ENCODE results near the gene C1QTNF3. TPM values are rescaled to one million over a fixed set of nuclear protein-coding genes. Genes with fewer than 3 reads are reported as not detected.

C1QTNF3 gene
- total RNA-seq, 2 donors from 2014 or later, result 2.4 to 2.5 TPM

DNA sequence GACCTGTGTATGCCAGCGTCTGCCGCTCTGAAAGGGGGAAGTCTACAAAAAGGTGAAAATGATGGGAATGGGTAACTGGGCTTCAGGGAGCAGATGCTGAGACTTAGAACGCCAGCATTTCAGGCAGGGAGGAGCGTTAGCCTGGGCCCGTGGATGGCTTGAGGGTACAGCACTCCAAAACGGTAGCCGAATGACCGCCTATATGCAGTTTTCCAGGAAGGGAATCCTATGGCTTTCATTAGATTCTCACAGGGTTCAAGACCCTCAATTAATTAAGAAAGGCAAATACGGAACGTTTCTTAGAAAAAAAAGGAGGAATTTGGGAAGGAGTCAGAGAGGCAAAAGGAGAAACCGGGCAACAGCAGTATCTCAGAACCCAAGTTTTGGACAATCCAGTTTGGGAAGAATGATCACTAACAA is 35.8 kb downstream of the C1QTNF3 start:
- ATAC-seq (peak in 1 of 2 donors; percentile 31), DNase-seq (no peak)
- intact Hi-C loops (cut with DNase I), result loop anchor here in 1 of 2 donors (5.0 kb wide), 1 partner anchor 460 kb away; no protein-coding TSS in a partner anchor

DNA sequence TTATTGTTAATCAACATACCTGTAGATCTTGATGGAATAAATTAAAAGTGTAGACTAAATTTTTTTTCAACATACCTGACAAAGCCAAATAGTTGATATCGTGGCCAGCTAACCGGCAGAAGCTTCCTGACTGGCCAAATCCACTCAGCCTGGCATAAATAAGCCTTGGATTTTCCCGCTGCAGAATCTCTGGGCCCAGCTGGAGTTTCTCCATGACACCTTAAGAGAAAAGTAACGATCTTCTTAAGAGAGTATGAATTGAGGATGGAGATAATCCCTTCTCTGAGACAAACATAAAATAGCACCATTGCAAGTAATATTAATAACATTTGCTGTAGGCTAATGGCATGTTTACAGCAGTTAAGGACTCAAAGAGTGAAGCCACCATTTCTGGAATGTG is 37.3 kb downstream of the C1QTNF3 start:
- ATAC-seq (no peak), DNase-seq (no peak)
- intact Hi-C loops (cut with DNase I), result loop anchor here in 1 of 2 donors (5.0 kb wide), 1 partner anchor 462 kb away; no protein-coding TSS in a partner anchor

DNA sequence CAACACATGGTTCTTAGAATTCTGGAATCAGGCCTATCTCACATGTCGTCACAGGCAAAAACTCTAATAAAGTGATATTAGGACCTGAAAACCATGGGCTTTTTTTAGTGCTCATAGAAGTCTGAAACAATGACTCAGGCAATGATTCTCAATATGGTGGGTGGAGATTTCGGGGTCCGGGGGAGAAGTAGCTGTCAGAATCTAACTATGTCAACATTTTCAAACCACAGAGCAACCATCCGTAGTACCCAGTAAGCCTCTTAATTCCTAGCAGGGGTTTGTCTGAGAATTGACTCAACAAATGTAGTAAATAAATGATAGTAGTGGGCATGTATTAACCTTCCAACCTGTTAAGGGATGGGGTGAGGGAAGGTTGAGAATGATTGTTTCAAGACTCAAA is 37.8 kb downstream of the C1QTNF3 start:
- DNase-seq (no peak), ATAC-seq (no peak)
- intact Hi-C loops (cut with DNase I), result loop anchor here in 1 of 2 donors (5.0 kb wide), 1 partner anchor 462 kb away; no protein-coding TSS in a partner anchor

DNA sequence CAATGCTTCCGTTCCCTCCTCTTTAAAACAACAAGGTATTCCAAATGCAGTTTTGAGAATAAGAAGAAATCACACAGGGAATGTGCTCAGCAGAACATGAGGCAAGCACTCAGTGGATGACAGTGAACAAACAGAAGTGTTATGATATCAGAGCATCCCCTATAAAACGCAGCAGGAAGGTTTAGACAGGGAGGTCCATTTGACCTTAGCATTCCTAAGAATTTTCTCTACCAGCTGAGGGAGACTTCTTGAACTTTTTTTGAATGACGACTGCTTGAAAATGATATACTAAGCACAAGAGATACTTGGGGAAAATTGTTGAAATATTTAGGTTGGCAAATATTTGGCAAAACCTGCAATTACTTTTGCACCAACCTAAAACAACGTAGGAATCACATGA is 39.1 kb downstream of the C1QTNF3 start:
- no peak for ATAC-seq
- no peak for DNase-seq
- intact Hi-C loops (cut with DNase I), result no loop called here

GRCh38 chr5:34002629-34003328 is 40.2 kb downstream of the C1QTNF3 start:
- ATAC-seq (peak; percentile 13 to 53), DNase-seq (no peak)
- intact Hi-C loops (cut with DNase I), result no loop called here

DNA sequence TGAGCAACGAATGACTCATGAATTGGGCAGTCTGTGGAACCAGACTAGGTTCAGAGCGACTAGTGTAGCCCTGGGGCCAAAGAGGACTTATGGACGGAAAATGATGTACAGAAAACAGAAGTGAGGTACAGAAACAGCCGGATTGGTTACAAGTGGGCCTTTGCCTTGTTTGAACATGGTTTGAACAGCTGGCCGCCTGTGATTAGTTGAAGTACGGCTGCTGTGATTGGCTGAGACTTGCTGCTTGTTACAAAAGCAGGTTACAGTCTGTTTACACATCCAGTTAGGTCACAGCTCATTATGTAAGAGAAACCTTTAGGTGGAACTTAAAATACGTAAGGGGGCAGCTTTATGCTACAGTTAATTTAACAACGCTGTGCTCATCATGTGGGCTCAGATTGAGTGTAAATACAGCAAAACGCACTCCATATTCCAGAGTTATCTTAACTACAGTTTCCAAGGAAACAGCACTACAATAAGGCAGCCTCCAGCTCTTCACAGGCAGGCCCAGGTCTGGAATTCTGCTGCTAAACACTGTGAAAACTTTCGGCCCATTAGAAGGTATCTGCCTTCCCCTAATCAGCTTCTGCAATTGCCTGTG is 41.7 kb downstream of the C1QTNF3 start:
- intact Hi-C loops (cut with DNase I), result no loop called here
- no peak for DNase-seq
- ATAC-seq, result peak in 1 of 2 donors; percentile 40

- intact Hi-C loops (cut with DNase I), result loop anchor here in 1 of 2 donors (10.0 kb wide), 1 partner anchor 465 kb away; no protein-coding TSS in a partner anchor
Observed at GRCh38 chr5:33999978-34000377, 43.0 kb downstream of the C1QTNF3 start.

DNA sequence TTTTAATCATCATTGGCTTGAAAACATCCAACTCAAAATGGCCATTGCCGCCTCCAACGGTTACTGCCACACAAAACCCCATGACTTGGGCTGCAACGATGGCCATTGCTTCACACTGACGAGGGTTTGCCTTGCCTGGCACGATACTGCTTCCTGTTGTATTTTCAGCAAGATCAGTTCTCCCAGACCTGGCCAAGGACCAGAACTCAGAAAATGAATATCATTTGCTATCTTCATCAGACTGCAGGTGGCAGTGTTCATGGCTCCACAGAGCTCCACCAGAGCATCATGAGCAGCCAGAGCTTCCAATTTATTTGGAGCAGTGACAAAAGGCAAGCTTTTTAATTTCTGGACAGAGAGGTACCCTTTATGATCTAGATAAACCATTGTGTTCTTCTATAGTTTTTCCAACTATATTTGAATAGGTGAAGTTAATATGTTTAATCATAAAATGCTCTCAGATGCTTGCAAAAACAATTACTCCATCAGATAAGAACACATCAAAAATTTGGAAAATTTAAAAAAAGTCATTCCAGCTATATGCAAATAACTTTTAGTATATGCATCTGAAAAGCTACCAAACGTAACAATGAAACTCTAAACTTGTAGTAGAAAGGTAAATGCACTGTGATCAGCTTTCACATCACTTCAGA is 45.6 kb downstream of the C1QTNF3 start:
- peak; percentile 81 to 82 for ATAC-seq
- intact Hi-C loops (cut with DNase I), result loop anchor here in 1 of 2 donors (10.0 kb wide), 1 partner anchor 467 kb away; no protein-coding TSS in a partner anchor
- DNase-seq, result peak; percentile 56

More at GRCh38 chr5:33999978-34000377, 43.0 kb downstream of the C1QTNF3 start:
- DNase-seq, result no peak
- no peak for ATAC-seq

DNA sequence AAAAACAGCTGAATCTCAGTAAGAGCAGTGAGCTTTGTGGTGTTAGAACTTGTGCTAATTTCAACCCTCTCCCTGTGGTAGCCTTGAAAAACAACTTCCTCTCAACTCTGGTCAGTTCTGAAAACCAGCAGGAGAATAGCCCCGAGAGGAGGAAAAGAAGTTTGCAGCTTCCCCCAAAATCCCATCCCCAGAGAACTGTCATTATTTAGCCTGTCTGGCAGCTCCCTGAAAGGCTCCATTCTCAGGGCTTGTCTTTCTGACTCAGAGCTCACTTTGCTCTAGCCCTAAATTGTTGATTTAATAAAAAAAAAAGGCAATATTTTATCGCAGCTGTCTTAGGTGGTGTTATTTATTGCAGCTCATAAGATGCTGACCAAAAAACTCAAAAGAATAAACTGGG is 47.1 kb downstream of the C1QTNF3 start:
- no peak for ATAC-seq
- intact Hi-C loops (cut with DNase I), result loop anchor here in 1 of 2 donors (10.0 kb wide), 1 partner anchor 469 kb away; no protein-coding TSS in a partner anchor
- DNase-seq, result no peak

DNA sequence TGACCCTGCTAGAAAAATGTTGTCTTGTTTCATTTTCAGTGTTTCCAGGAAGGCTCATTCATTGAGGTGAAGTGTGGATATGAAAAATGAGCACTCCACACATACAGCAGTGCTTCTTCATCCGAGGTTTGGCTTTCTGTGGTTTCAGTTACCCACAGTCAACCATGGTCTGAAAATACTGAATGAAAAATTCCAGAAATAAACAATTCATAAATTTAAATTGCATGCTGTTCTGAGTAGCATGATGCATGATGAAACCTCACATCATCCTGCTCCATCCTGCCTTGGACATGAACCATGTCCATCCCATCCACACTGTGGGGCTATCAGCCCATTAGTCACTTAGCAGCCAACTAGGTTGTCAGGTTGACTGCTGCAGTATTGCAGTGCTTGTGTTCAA is 48.2 kb downstream of the C1QTNF3 start:
- peak in 1 of 2 donors; percentile 52 for ATAC-seq
- intact Hi-C loops (cut with DNase I), result loop anchor here in 1 of 2 donors (10.0 kb wide), 1 partner anchor 470 kb away; no protein-coding TSS in a partner anchor

DNA sequence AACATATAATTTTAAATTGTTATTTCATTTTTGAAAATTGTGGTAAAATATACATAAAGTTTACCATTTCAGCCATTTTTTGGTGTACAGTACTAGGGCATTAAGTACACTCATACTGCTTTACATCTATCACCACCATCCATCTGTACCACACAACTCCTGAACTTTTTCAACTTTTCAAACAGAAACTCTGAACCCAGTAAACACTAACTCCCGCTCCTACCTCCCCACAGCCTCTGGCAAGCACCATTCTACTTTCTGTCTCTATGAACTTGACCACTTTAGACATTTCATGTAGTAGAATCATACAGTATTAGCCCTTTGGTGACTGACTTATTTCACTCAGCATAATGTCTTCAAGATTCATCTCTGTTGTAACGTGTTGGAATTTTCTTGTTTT is 50.1 kb downstream of the C1QTNF3 start:
- no peak for ATAC-seq
- intact Hi-C loops (cut with DNase I), result loop anchor here in 1 of 2 donors (10.0 kb wide), 1 partner anchor 472 kb away; no protein-coding TSS in a partner anchor
- no peak for DNase-seq

More for the DNA sequence above, 48.2 kb downstream of the C1QTNF3 start:
- DNase-seq, result no peak

DNA sequence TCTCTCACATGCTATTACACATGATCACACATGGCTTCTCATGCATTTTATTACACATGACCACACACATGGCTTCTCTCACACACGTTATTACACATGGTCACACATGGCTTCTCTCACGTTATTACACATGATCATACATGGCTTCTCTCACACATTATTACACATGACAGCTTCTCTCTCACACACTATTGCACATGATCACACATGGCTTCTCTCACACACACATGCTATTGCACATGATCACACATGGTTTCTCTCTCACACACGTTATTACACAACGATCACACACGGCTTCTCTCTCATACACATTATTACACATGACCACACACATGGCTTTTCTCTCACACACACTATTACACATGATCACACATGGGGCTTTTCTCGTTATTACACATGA is 57.6 kb downstream of the C1QTNF3 start:
- no peak for ATAC-seq
- intact Hi-C loops (cut with DNase I), result no loop called here
- no peak for DNase-seq

- intact Hi-C loops (cut with DNase I), result no loop called here
- no peak for DNase-seq
- ATAC-seq, result peak in 1 of 2 donors; percentile 23
Observed at GRCh38 chr5:33984671-33985124, 58.3 kb downstream of the C1QTNF3 start, which contains the start of gene SLC45A2. Gene SLC45A2, minus strand, starts transcription at chr5:33984693. Its CDS starts 110 bp downstream, at chr5:33984583.

- ATAC-seq, result peak in 1 of 2 donors; percentile 19
- no peak for DNase-seq
- intact Hi-C loops (cut with DNase I), result no loop called here
Observed at GRCh38 chr5:33984178-33984577, 58.8 kb downstream of the C1QTNF3 start.

DNA sequence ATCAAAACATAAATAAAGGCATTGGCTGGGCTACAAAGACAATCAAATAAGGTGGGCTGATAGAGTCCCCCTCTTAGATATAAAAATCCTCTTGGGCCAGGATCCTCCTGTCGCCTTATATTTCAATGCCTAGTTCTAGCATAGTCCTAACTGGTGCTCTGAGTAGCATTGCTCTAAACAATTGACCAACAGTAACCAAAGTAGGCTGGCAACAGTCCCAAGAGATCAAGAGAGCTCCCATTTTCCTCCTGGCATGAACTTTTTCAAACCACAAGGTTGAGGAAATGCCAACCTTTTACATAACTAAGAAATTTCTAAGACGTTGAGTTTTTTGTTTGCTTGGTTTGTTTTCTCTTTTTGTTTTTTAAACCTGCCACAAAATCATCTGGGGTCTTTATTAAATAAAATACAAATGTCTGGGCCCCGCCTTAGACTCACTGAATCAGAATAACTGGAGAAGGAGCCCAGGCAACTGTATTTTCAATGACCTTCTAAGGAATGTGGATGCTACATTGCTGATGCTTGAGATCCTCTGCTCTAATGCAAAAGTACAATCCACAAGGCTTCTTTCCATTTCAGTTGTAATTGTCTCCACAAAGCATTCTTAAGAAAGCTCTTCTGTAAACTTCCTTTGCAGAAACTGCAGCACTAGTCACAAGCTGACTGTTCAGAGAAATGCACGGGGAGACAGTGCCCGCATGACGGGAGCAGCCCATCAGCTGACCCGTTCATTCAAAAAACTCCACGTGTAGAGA is 61.4 kb downstream of the C1QTNF3 start:
- ATAC-seq, result no peak
- intact Hi-C loops (cut with DNase I), result no loop called here
- no peak for DNase-seq

DNA sequence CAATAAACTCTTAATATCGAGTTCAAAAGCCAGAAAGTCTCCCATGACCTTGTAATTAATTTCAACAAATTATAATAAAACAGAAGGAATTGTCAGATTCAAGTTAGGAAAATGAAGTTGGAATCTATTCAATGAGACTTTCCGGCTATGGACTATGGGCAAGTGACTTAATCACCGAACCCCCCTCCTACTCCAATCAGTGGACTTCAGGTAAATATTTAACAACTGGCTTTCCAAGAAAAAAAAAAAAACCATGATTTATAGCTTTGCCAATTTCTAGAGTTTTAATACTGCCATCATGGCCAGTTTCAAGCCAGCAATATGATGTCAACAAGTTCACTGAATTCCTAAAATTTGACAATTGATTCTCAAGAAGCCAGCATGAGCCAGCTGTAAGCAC is 63.0 kb downstream of the C1QTNF3 start:
- DNase-seq (no peak), ATAC-seq (no peak)
- intact Hi-C loops (cut with DNase I), result no loop called here

- no peak for ATAC-seq
- DNase-seq, result no peak
- intact Hi-C loops (cut with DNase I), result no loop called here
Observed at GRCh38 chr5:33978306-33978705, 64.7 kb downstream of the C1QTNF3 start.

DNA sequence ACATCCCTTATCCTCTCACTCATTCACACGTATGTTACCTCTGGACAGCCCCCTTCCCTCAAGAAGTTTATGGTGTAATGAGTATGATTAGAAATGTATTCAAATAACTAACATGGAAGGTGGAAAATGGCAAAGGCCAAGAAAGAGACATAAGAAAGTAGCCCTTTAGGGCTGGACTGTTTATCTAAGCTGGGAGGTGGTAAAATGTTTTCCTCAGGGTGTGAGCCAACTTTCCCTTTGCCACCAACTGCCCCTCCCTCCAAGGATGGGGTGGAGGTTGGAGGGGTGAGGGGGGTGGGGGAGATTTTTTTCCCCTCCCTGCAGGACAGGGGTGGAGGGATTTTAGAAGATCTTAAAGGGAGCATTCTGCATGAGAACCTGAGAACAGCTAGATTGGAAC is 66.7 kb downstream of the C1QTNF3 start:
- intact Hi-C loops (cut with DNase I), result no loop called here
- ATAC-seq (no peak), DNase-seq (no peak)

DNA sequence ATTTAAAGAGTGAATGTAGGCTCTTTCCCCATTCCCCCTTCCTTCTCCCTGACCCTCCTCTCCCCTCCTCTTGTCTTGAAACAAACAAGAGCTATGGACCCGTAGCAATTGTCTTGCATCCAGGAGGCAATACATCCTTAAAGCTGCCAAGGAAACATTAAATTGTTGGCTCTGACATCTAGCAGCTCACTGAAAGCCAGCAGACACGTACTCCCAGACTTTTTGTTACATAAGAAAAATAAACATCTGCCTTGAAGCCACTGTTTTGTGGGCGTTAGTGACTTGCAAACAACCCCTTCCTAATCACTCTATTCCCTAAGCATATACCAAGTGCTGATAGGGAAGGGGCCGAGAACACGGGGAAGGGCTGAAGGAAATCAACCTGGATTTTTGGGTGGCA is 67.2 kb downstream of the C1QTNF3 start:
- DNase-seq (no peak), ATAC-seq (no peak)
- intact Hi-C loops (cut with DNase I), result no loop called here

All from left cardiac atrium (tissue), 4 donors.